ENCODE results near the gene CCDC86. TPM values are rescaled to one million over a fixed set of nuclear protein-coding genes. Genes with fewer than 3 reads are reported as not detected.

The CCDC86 gene
- total RNA-seq, 1 experiment from 2014 or later, result 53.5 TPM

DNA sequence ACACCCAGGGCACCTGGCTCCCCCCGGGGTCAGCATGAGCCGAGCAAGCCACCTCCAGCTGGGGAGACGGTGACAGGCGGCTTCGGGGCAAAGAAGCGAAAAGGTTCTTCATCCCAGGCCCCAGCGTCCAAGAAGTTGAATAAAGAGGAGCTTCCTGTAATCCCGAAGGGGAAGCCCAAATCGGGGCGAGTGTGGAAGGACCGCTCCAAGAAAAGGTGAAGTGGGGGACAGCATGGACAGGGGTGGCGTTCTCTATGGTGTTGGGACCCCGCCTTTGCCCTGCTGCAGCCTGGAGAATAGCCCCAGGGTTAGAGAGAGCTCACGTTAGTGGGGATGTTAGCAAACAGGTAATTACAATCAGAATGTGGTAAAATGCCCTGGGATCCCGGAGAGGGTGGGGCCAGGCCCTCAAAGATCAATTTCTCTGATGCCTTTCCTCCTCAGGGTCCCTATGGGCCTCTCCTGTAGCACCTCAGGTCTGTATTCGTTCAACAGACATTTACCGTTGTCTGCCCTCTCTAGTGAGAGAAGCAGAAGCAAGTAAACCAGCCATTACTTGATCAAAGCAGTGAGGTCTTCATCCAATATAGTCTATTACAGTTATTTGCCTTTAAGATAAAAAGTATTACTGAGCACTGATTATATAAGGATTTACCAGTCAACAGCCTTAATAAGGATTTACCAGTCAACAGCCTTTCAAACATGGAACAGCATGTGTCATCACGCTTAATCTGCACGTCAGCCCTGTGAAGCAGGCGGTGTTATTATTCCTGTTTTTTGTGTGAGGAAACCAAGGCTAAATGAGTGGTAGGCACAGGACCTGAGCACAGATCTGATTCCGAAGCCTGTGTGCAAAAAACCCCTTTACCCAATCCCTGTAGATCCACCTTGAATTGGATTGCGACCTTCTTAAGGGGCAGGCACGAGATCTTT lies 1.0 kb downstream of the CCDC86 start:
- TF ChIP-seq ZNF138 (CRISPR knock-in tag; conservative IDR thresholded peaks at IDR 0.05) (no peak), SP1 (CRISPR knock-in tag; conservative IDR thresholded peaks at IDR 0.05) (no peak), ZSCAN18 (CRISPR knock-in tag; IDR thresholded peaks at IDR 0.05) (no peak), AR (CRISPR knock-in tag; IDR thresholded peaks at IDR 0.05) (no peak), E2F1 (CRISPR knock-in tag; IDR thresholded peaks at IDR 0.05) (no peak), ETV6 (CRISPR knock-in tag; IDR thresholded peaks at IDR 0.05) (no peak), SMAD4 (CRISPR knock-in tag; IDR thresholded peaks at IDR 0.05) (no peak), CDX4 (CRISPR knock-in tag; IDR thresholded peaks at IDR 0.05; ENCODE audit: borderline replicate concordance) (no peak), ZBTB43 (CRISPR knock-in tag; IDR thresholded peaks at IDR 0.05) (no peak), ZNF219 (CRISPR knock-in tag; IDR thresholded peaks at IDR 0.05; ENCODE audit: borderline replicate concordance) (no peak), TEAD4 (CRISPR knock-in tag; IDR thresholded peaks at IDR 0.05) (no peak)
- TF ChIP-seq, protein P1, sequence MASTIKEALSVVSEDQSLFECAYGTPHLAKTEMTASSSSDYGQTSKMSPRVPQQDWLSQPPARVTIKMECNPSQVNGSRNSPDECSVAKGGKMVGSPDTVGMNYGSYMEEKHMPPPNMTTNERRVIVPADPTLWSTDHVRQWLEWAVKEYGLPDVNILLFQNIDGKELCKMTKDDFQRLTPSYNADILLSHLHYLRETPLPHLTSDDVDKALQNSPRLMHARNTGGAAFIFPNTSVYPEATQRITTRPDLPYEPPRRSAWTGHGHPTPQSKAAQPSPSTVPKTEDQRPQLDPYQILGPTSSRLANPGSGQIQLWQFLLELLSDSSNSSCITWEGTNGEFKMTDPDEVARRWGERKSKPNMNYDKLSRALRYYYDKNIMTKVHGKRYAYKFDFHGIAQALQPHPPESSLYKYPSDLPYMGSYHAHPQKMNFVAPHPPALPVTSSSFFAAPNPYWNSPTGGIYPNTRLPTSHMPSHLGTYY (CRISPR knock-in tag; IDR thresholded peaks at IDR 0.05), result no peak
- TF ChIP-seq, protein P2, sequence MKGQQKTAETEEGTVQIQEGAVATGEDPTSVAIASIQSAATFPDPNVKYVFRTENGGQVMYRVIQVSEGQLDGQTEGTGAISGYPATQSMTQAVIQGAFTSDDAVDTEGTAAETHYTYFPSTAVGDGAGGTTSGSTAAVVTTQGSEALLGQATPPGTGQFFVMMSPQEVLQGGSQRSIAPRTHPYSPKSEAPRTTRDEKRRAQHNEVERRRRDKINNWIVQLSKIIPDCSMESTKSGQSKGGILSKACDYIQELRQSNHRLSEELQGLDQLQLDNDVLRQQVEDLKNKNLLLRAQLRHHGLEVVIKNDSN (CRISPR knock-in tag; IDR thresholded peaks at IDR 0.05), result no peak

More for the DNA sequence above, 1.0 kb downstream of the CCDC86 start:
- peak overlapping the region; percentile 89 for H3K4me3 Mint-ChIP-seq
- no peaks in the 10 kb centered on the region for H3K9me3 Mint-ChIP-seq
- POLR2A ChIA-PET, result no interaction called here
- H3K27ac Mint-ChIP-seq, result peak overlapping the region; percentile 75
- CTCF ChIA-PET, result interaction anchor here (1.2 to 3.5 kb wide), 6 partner anchors 9 to 71 kb away, joined by 3 to 17 read pairs (median 6); partner anchors contain the start of gene TMEM109
- peaks cover 33% of the 10 kb centered on the region for H3K4me1 Mint-ChIP-seq
- DNase-seq (ENCODE audit: low spot score) (no peak), ATAC-seq (no peak)
- no peaks in the 10 kb centered on the region; the same call in 1 of the 2 replicates for H3K36me3 Mint-ChIP-seq
- H3K27me3 Mint-ChIP-seq (ENCODE audit: low read depth), result peaks cover 2% of the 10 kb centered on the region; the same call in 1 of the 2 replicates
